HT-29 (cell line): ENCODE measurements around the gene LRRN1. TPM values are rescaled to one million over a fixed set of nuclear protein-coding genes. Genes with fewer than 3 reads are reported as not detected.

Experiments used
- DNase-seq: peaks from one replicate; pipeline ENCODE4 v3.0.0-alpha.2; 2015; ENCODE audit warnings: low spot score
- total RNA-seq: library from RNA; depleted of rRNA; stranded (reverse); fragments of >200 nt; shearing (Covaris generic); gene quantifications from 2 replicates; pipeline ENCODE4 v1.2.3, GENCODE V29; 2014; rRNA removed

LRRN1 gene
- 0.92 TPM in 1 of 2 replicates, not detected in the other for total RNA-seq

GRCh38 chr3:3799173-3800079 is at the start of gene LRRN1:
Gene LRRN1, plus strand, starts transcription at chr3:3799431. Its CDS starts 45,211 bp downstream, at chr3:3844642.
- no peak for DNase-seq

- no peak for DNase-seq
Measured at GRCh38 chr3:3753416-3753815, 45.8 kb upstream of the LRRN1 start.

GRCh38 chr3:3765661-3766060 is 33.6 kb upstream of the LRRN1 start:
- DNase-seq = no peak

- no peak for DNase-seq
Measured at GRCh38 chr3:3766140-3766539, 33.1 kb upstream of the LRRN1 start.

GRCh38 chr3:3771094-3771493 is 28.1 kb upstream of the LRRN1 start:
- DNase-seq = no peak

GRCh38 chr3:3771567-3771966 is 27.7 kb upstream of the LRRN1 start:
- no peak for DNase-seq

- no peak for DNase-seq
Measured at GRCh38 chr3:3772338-3772737, 26.9 kb upstream of the LRRN1 start.

GRCh38 chr3:3772920-3773319 is 26.3 kb upstream of the LRRN1 start:
- DNase-seq = no peak

- no peak for DNase-seq
Measured at GRCh38 chr3:3776607-3777006, 22.6 kb upstream of the LRRN1 start.

- no peak for DNase-seq
Measured at GRCh38 chr3:3778216-3778615, 21.0 kb upstream of the LRRN1 start.

- DNase-seq = no peak
Measured at GRCh38 chr3:3778641-3779270, 20.5 kb upstream of the LRRN1 start.

- DNase-seq = no peak
Measured at GRCh38 chr3:3782457-3782856, 16.8 kb upstream of the LRRN1 start.

GRCh38 chr3:3783210-3783609 is 16.0 kb upstream of the LRRN1 start:
- no peak for DNase-seq

- no peak for DNase-seq
Measured at GRCh38 chr3:3783696-3784095, 15.5 kb upstream of the LRRN1 start.

GRCh38 chr3:3792391-3792790 is 6.8 kb upstream of the LRRN1 start:
- DNase-seq = no peak

- no peak for DNase-seq
Measured at GRCh38 chr3:3798631-3799113, 559 bp upstream of the LRRN1 start.

- DNase-seq = no peak
Measured at GRCh38 chr3:3800080-3800455, 837 bp downstream of the LRRN1 start.

- no peak for DNase-seq
Measured at GRCh38 chr3:3800685-3801493, 1.7 kb downstream of the LRRN1 start.

GRCh38 chr3:3801494-3801841 is 2.2 kb downstream of the LRRN1 start:
- DNase-seq = no peak

GRCh38 chr3:3802046-3802445 is 2.8 kb downstream of the LRRN1 start:
- no peak for DNase-seq

- no peak for DNase-seq
Measured at GRCh38 chr3:3804560-3804959, 5.3 kb downstream of the LRRN1 start.

- DNase-seq = no peak
Measured at GRCh38 chr3:3806092-3806491, 6.9 kb downstream of the LRRN1 start.
